Parathyroid adenoma (tissue), 2 donors: ENCODE results near the gene KRT1.

Experiments
- H2AFZ ChIP-seq: fragments of 300-600 bp; sonication (generic); one replicate; pipeline ENCODE4 v1.7.0; 2017; ENCODE audit warnings: antibody characterized with exemption, mild to moderate bottlenecking
- H3K27ac ChIP-seq: fragments of 300-600 bp; sonication (generic); one replicate; pipeline ENCODE4 v1.7.0; 2017
- H3K27me3 ChIP-seq: fragments of 300-600 bp; sonication (generic); one replicate; pipeline ENCODE4 v1.7.0; 2017; ENCODE audit warnings: low read length; ENCODE audit not compliant: control insufficient read depth, insufficient read depth
- H3K36me3 ChIP-seq: fragments of 300-600 bp; sonication (generic); one replicate; pipeline ENCODE4 v1.7.0; 2017; ENCODE audit warnings: low read length; ENCODE audit not compliant: control insufficient read depth, insufficient read depth
- H3K4me1 ChIP-seq: fragments of 300-600 bp; sonication (generic); one replicate; pipeline ENCODE4 v1.7.0; 2017; ENCODE audit warnings: control low read depth
- H3K4me2 ChIP-seq: fragments of 300-600 bp; sonication (generic); one replicate; pipeline ENCODE4 v1.7.0; 2017; ENCODE audit warnings: low read length
- H3K4me3 ChIP-seq: fragments of 300-600 bp; sonication (generic); one replicate; pipeline ENCODE4 v1.7.0; 2017; ENCODE audit warnings: low read depth, low read length
- H3K79me2 ChIP-seq: fragments of 300-600 bp; sonication (generic); one replicate; pipeline ENCODE4 v1.7.0; 2017; ENCODE audit warnings: control low read depth
- H3K9ac ChIP-seq: fragments of 300-600 bp; sonication (generic); one replicate; pipeline ENCODE4 v1.7.0; 2017; ENCODE audit warnings: mild to moderate bottlenecking
- H3K9me3 ChIP-seq: fragments of 300-600 bp; sonication (generic); one replicate; pipeline ENCODE4 v1.7.0; 2017; ENCODE audit warnings: low read length; ENCODE audit not compliant: control insufficient read depth
- TF ChIP-seq, protein P1 (sequence below): fragments of 300-600 bp; sonication (generic); IDR thresholded peaks from one replicate; pipeline ENCODE4 v1.7.0; 2017; ENCODE audit warnings: antibody characterized with exemption, mild to moderate bottlenecking
- donor health status: primary hyperparathyroidism.

The KRT1 gene

GRCh38 chr12:52659951-52660350 lies 20.3 kb downstream of the KRT1 start:
- Histone ChIP-seq H3K4me1 (no peaks in the 10 kb centered on the region), H3K4me3 (no peak overlapping the region), H3K27me3 (no peaks in the 10 kb centered on the region), H3K27ac (no peak overlapping the region), H3K79me2 (no peaks in the 10 kb centered on the region), H3K9ac (no peak overlapping the region), H2AFZ (no peak overlapping the region), H3K4me2 (no peak overlapping the region), H3K36me3 (no peaks in the 10 kb centered on the region), H3K9me3 (no peaks in the 10 kb centered on the region)
- TF ChIP-seq, protein P1, sequence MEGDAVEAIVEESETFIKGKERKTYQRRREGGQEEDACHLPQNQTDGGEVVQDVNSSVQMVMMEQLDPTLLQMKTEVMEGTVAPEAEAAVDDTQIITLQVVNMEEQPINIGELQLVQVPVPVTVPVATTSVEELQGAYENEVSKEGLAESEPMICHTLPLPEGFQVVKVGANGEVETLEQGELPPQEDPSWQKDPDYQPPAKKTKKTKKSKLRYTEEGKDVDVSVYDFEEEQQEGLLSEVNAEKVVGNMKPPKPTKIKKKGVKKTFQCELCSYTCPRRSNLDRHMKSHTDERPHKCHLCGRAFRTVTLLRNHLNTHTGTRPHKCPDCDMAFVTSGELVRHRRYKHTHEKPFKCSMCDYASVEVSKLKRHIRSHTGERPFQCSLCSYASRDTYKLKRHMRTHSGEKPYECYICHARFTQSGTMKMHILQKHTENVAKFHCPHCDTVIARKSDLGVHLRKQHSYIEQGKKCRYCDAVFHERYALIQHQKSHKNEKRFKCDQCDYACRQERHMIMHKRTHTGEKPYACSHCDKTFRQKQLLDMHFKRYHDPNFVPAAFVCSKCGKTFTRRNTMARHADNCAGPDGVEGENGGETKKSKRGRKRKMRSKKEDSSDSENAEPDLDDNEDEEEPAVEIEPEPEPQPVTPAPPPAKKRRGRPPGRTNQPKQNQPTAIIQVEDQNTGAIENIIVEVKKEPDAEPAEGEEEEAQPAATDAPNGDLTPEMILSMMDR: no peak

DNA sequence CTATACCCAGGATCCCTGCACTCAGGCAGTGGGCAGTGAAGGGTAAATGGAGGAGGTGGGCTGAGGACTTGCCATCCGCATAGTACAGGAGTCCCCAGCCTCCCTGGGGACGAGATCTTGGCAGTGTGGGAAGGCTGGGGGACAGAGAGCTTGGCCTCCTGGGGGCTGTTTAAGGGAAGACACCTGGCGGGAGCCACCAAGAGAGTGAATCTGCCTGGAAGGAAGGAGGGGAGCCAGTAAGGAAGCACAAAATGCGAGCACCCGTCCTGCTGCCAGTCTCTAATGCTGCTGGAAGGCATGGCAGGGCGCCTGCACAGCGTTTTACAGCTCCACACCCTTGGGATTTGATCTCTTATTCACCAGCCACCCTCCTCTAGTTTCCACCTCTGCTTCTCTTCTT lies 20.8 kb downstream of the KRT1 start:
- TF ChIP-seq, protein P1: no peak
- no peak overlapping the region for H2AFZ ChIP-seq
- H3K4me2 ChIP-seq: no peak overlapping the region
- H3K27ac ChIP-seq: no peak overlapping the region
- no peak overlapping the region for H3K9ac ChIP-seq
- H3K36me3 ChIP-seq: no peaks in the 10 kb centered on the region
- H3K4me1 ChIP-seq: no peaks in the 10 kb centered on the region
- H3K79me2 ChIP-seq: no peaks in the 10 kb centered on the region
- H3K27me3 ChIP-seq: no peaks in the 10 kb centered on the region
- H3K9me3 ChIP-seq: no peaks in the 10 kb centered on the region
- H3K4me3 ChIP-seq: no peak overlapping the region

DNA sequence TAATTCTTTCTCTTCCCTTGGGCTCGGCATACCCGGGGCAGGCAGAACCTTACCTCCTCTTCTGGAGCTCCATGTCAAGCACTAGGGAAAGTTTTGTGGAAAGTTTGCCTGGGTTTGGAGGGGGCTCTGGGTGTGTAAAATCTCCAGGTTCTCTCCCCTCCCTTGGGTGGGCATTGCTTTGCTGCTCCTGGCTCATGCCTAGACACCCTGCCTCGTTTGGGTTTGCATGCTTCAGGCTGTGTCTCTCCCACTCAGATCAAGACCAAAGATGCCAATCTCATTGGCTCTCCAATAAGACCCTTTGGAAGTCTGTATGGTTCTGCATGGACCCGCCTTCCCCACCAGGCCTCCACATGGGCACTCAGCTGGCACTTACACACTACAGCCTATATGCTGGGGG lies 22.0 kb downstream of the KRT1 start:
- TF ChIP-seq, protein P1: no peak
- H3K79me2 ChIP-seq: no peaks in the 10 kb centered on the region
- H3K27ac ChIP-seq: no peak overlapping the region
- H3K9ac ChIP-seq: no peak overlapping the region
- no peak overlapping the region for H3K4me3 ChIP-seq
- H3K36me3 ChIP-seq: no peaks in the 10 kb centered on the region
- no peaks in the 10 kb centered on the region for H3K4me1 ChIP-seq
- no peaks in the 10 kb centered on the region for H3K27me3 ChIP-seq
- no peak overlapping the region for H2AFZ ChIP-seq
- no peak overlapping the region for H3K4me2 ChIP-seq
- H3K9me3 ChIP-seq: no peaks in the 10 kb centered on the region

GRCh38 chr12:52657250-52657902 lies 22.8 kb downstream of the KRT1 start:
- H3K27ac ChIP-seq: no peak overlapping the region
- H3K4me2 ChIP-seq: no peak overlapping the region
- no peak overlapping the region for H3K9ac ChIP-seq
- no peaks in the 10 kb centered on the region for H3K9me3 ChIP-seq
- H2AFZ ChIP-seq: no peak overlapping the region
- H3K27me3 ChIP-seq: no peaks in the 10 kb centered on the region
- no peak overlapping the region for H3K4me3 ChIP-seq
- no peaks in the 10 kb centered on the region for H3K79me2 ChIP-seq
- TF ChIP-seq, protein P1: no peak
- H3K36me3 ChIP-seq: no peaks in the 10 kb centered on the region
- H3K4me1 ChIP-seq: no peaks in the 10 kb centered on the region

DNA sequence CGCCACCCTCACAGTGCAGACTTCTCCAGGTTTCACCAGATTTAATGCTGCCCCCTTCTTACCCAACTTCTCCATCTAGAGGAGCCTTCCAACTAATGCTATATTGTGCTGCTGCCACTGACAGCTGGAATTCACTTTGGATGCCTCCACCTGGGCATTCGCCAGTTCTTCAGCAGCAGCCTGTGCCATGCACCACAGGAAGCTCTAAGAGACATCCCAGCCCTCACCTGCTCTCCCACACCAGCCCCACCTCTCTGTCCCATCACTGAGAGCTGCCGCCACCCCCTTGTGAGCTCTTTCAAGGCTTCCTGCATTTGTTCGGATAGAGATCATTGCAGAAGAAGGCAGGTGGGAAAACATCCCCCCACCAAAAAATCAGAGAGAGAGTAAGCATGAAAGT lies 23.6 kb downstream of the KRT1 start:
- Histone ChIP-seq H3K27ac (no peak overlapping the region), H3K4me1 (no peaks in the 10 kb centered on the region), H3K27me3 (no peaks in the 10 kb centered on the region), H3K9ac (no peak overlapping the region), H3K4me3 (no peak overlapping the region), H2AFZ (no peak overlapping the region), H3K36me3 (no peaks in the 10 kb centered on the region), H3K9me3 (no peaks in the 10 kb centered on the region), H3K79me2 (no peaks in the 10 kb centered on the region), H3K4me2 (no peak overlapping the region)
- TF ChIP-seq, protein P1: no peak
